H9 (cell line): Measurements from ENCODE around the gene ERCC2. TPM values are rescaled to one million over a fixed set of nuclear protein-coding genes. Genes with fewer than 3 reads are reported as not detected.

Source experiments
- DNase-seq: peaks from one replicate; pipeline ENCODE4 v3.0.0-alpha.2; 2017
- H2AFZ ChIP-seq: one replicate; pipeline ENCODE4 v1.6.1; 2013; ENCODE audit warnings: mild to moderate bottlenecking, low read length, control low read depth, moderate library complexity
- H2AK5ac ChIP-seq: 2 replicates; pipeline ENCODE4 v1.6.1; 2013; ENCODE audit warnings: low read length, control low read depth, mixed read lengths; ENCODE audit not compliant: insufficient read length
- H2BK120ac ChIP-seq: one replicate; pipeline ENCODE4 v1.6.1; 2013; ENCODE audit warnings: low read depth, mild to moderate bottlenecking, low read length, control low read depth, inconsistent platforms; ENCODE audit not compliant: poor library complexity, severe bottlenecking
- H2BK12ac ChIP-seq: 2 replicates; pipeline ENCODE4 v1.6.1; 2013; ENCODE audit warnings: low read length, control low read depth, mixed read lengths, low read depth; ENCODE audit not compliant: insufficient read length
- H2BK15ac ChIP-seq: 2 replicates; pipeline ENCODE4 v1.6.1; 2013; ENCODE audit warnings: low read depth, low read length, control low read depth
- H2BK20ac ChIP-seq: one replicate; pipeline ENCODE4 v1.6.1; 2013; ENCODE audit warnings: low read depth, mild to moderate bottlenecking, low read length, control low read depth, inconsistent platforms; ENCODE audit not compliant: poor library complexity, severe bottlenecking
- H2BK5ac ChIP-seq: 2 replicates; pipeline ENCODE4 v1.6.1; 2013; ENCODE audit warnings: low read length, control low read depth, mixed read lengths; ENCODE audit not compliant: insufficient read length
- H3K14ac ChIP-seq: 2 replicates; pipeline ENCODE4 v1.6.1; 2013; ENCODE audit warnings: low read length, control low read depth; ENCODE audit not compliant: insufficient read depth
- H3K18ac ChIP-seq: 2 replicates; pipeline ENCODE4 v1.6.1; 2013; ENCODE audit warnings: low read depth, mild to moderate bottlenecking, mixed read lengths, low read length, control low read depth; ENCODE audit not compliant: insufficient read length
- H3K23ac ChIP-seq: 2 replicates; pipeline ENCODE4 v1.6.1; 2013; ENCODE audit warnings: low read length, control low read depth, mixed read lengths, low read depth; ENCODE audit not compliant: insufficient read length
- H3K23me2 ChIP-seq: 2 replicates; pipeline ENCODE4 v1.6.1; 2013; ENCODE audit warnings: low read depth, mild to moderate bottlenecking, mixed read lengths, low read length, control low read depth; ENCODE audit not compliant: insufficient read length, poor library complexity, severe bottlenecking
- H3K27ac ChIP-seq: 2 replicates; pipeline ENCODE4 v1.5.1; 2013; ENCODE audit warnings: low read length, control low read depth, mixed read lengths, low read depth; ENCODE audit not compliant: insufficient read length
- H3K27me3 ChIP-seq: 2 replicates; pipeline ENCODE4 v1.6.1; 2013; ENCODE audit warnings: low read length, control low read depth, inconsistent platforms; ENCODE audit not compliant: insufficient read depth
- H3K4ac ChIP-seq: 2 replicates; pipeline ENCODE4 v1.6.1; 2013; ENCODE audit warnings: low read depth, mild to moderate bottlenecking, control low read depth, inconsistent platforms, low read length, moderate library complexity
- H3K4me1 ChIP-seq: 2 replicates; pipeline ENCODE4 v1.6.1; 2013; ENCODE audit warnings: low read length, control low read depth, inconsistent platforms; ENCODE audit not compliant: insufficient read depth
- H3K4me2 ChIP-seq: 2 replicates; pipeline ENCODE4 v1.6.1; 2013; ENCODE audit warnings: low read length, control low read depth, mixed read lengths; ENCODE audit not compliant: insufficient read length, insufficient read depth
- H3K56ac ChIP-seq: 2 replicates; pipeline ENCODE4 v1.6.1; 2013; ENCODE audit warnings: low read depth, mild to moderate bottlenecking, mixed read lengths, low read length, control low read depth; ENCODE audit not compliant: insufficient read length
- H3K79me1 ChIP-seq: 2 replicates; pipeline ENCODE4 v1.6.1; 2013; ENCODE audit warnings: low read depth, mild to moderate bottlenecking, moderate library complexity, low read length, control low read depth, inconsistent platforms; ENCODE audit not compliant: insufficient read depth, poor library complexity, severe bottlenecking
- H3K79me2 ChIP-seq: 2 replicates; pipeline ENCODE4 v1.6.1; 2013; ENCODE audit warnings: low read length, control low read depth, inconsistent platforms; ENCODE audit not compliant: insufficient read depth
- H3K9ac ChIP-seq: 2 replicates; pipeline ENCODE4 v1.6.1; 2013; ENCODE audit warnings: low read length, control low read depth, mixed read lengths; ENCODE audit not compliant: insufficient read length; ENCODE audit errors: extremely low read depth
- H3K9me3 ChIP-seq: one replicate; pipeline ENCODE4 v1.6.1; 2013; ENCODE audit warnings: low read depth, low read length, inconsistent platforms; ENCODE audit not compliant: control insufficient read depth
- H3T11ph ChIP-seq: one replicate; pipeline ENCODE4 v1.6.1; 2013; ENCODE audit warnings: mild to moderate bottlenecking, low read length, control low read depth, inconsistent platforms
- H4K20me1 ChIP-seq: one replicate; pipeline ENCODE4 v1.6.1; 2013; ENCODE audit not compliant: control insufficient read depth, insufficient read length, insufficient read depth
- H4K5ac ChIP-seq: 2 replicates; pipeline ENCODE4 v1.6.1; 2013; ENCODE audit warnings: low read depth, mild to moderate bottlenecking, mixed read lengths, low read length, control low read depth; ENCODE audit not compliant: insufficient read length
- H4K8ac ChIP-seq: replicated peaks from 2 replicates; pipeline ENCODE4 v1.6.1; 2013; ENCODE audit warnings: low read length, control low read depth, mixed read lengths, low read depth; ENCODE audit not compliant: insufficient read length
- H4K91ac ChIP-seq: 2 replicates; pipeline ENCODE4 v1.6.1; 2013; ENCODE audit warnings: low read depth, mild to moderate bottlenecking, moderate library complexity, mixed read lengths, low read length, control low read depth; ENCODE audit not compliant: insufficient read length
- H3K27ac Mint-ChIP-seq, 3 experiments: 2 replicates in 2 of 3; 3 replicates in 1 of 3; pipeline ENCODE4 v1.8.0; 2020 to 2021; ENCODE audit warnings: mixed read lengths in 3 of 3, mild to moderate bottlenecking in 1 of 3, moderate library complexity in 1 of 3
- H3K27me3 Mint-ChIP-seq: 2 replicates; pipeline ENCODE4 v1.8.0; 2021; ENCODE audit warnings: low read depth, mild to moderate bottlenecking, moderate library complexity, mixed read lengths
- H3K36me3 Mint-ChIP-seq, 3 experiments: 2 replicates in 2 of 3; 3 replicates in 1 of 3; pipeline ENCODE4 v1.8.0; 2020 to 2021; ENCODE audit warnings: low read depth in 3 of 3, mixed read lengths in 3 of 3; ENCODE audit not compliant: insufficient read depth in 1 of 3
- H3K4me1 Mint-ChIP-seq, 2 experiments: 2 replicates each; pipeline ENCODE4 v1.8.0; 2020; ENCODE audit warnings: mixed read lengths in 2 of 2
- H3K4me3 Mint-ChIP-seq, 2 experiments: 2 replicates in 1 of 2; 3 replicates in 1 of 2; pipeline ENCODE4 v1.8.0; 2020 to 2021; ENCODE audit warnings: mild to moderate bottlenecking in 2 of 2, mixed read lengths in 2 of 2, moderate library complexity in 1 of 2
- H3K9me3 Mint-ChIP-seq, 2 experiments: 2 replicates in 1 of 2; 3 replicates in 1 of 2; pipeline ENCODE4 v1.8.0; 2020; ENCODE audit warnings: mild to moderate bottlenecking in 2 of 2, mixed read lengths in 2 of 2, moderate library complexity in 1 of 2
- CTCF ChIP-seq: fragments of 200-600 bp; sonication (generic); conservative IDR thresholded peaks from 3 replicates; pipeline ENCODE4 v1.8.0; 2021; ENCODE audit warnings: antibody characterized with exemption, mild to moderate bottlenecking
- WGBS: extraction: QIAGEN DNeasy Blood & Tissue Kit; methylation state at CpG from one replicate; pipeline ENCODE4 v1.1.7; 2013; ENCODE audit warnings: missing lambda C conversion rate, low lambda C conversion rate, mixed read lengths; ENCODE audit not compliant: insufficient read length; ENCODE audit errors: extremely low coverage; 5-methylcytosine and 5-hydroxymethylcytosine counted together
- total RNA-seq: library from RNA; stranded (reverse); gene quantifications from 2 replicates; pipeline ENCODE4 v1.2.1, GENCODE V29; 2021

ERCC2 gene
- total RNA-seq, 1 experiment from 2014 or later, result 98.7 TPM

GRCh38 chr19:45327404-45328143 lies 42.8 kb downstream of the ERCC2 start:
- Histone ChIP-seq H3K9me3 (no peaks in the 10 kb centered on the region), H3K4ac (no peak overlapping the region), H2BK120ac (no peak overlapping the region), H3K27ac (no peak overlapping the region), H2AFZ (no peak overlapping the region), H2BK15ac (no peak overlapping the region), H2AK5ac (no peak overlapping the region), H2BK12ac (no peak overlapping the region), H3K27me3 (no peaks in the 10 kb centered on the region), H2BK5ac (no peak overlapping the region), H3K56ac (no peak overlapping the region), H3K4me2 (no peak overlapping the region), H3K4me1 (no peaks in the 10 kb centered on the region), H3K79me1 (no peaks in the 10 kb centered on the region), H2BK20ac (no peak overlapping the region), H4K8ac (no peak overlapping the region), H4K20me1 (no peaks in the 10 kb centered on the region), H3K23me2 (no peaks in the 10 kb centered on the region), H4K91ac (no peak overlapping the region), H3K23ac (no peak overlapping the region), H3K9ac (no peak overlapping the region), H3K14ac (no peak overlapping the region), H3K79me2 (no peaks in the 10 kb centered on the region), H3T11ph (no peak overlapping the region), H4K5ac (no peak overlapping the region), H3K18ac (no peak overlapping the region)
- no peak for TF ChIP-seq CTCF
- Mint-ChIP-seq H3K36me3 (no peaks in the 10 kb centered on the region), H3K27ac (no peak overlapping the region), H3K9me3 (no peaks in the 10 kb centered on the region; a peak in 1 of 5 replicates), H3K4me3 (no peak overlapping the region), H3K27me3 (peaks cover 30% of the 10 kb centered on the region), H3K4me1 (peaks cover 11 to 18% of the 10 kb centered on the region in 2 experiments)
- DNase-seq, result no peak
- WGBS, result no CpG with 5 or more reads among the region's 13 CpGs
